OCI-LY3 (cell line): ENCODE results near the gene LTA.
A peak's percentile ranks its signal among the peaks of the same experiment; 100 is the strongest.

Source experiments
- H2AFZ ChIP-seq: fragments of 200-600, 300-600 bp; shearing (Covaris generic); 2 replicates; pipeline ENCODE4 v1.6.0; 2014; ENCODE audit warnings: antibody characterized with exemption, low read depth, low read length
- H3K27ac ChIP-seq: fragments of 200-600, 300-600 bp; sonication (generic); 2 replicates; pipeline ENCODE4 v1.5.1; 2014; ENCODE audit warnings: mild to moderate bottlenecking, low read length, moderate library complexity, mixed read lengths
- H3K27me3 ChIP-seq: fragments of 200-600, 300-600 bp; sonication (generic); 2 replicates; pipeline ENCODE4 v1.6.1; 2014; ENCODE audit warnings: low read depth, low read length, mixed read lengths
- H3K36me3 ChIP-seq: fragments of 200-600, 300-600 bp; sonication (generic); replicated peaks from 2 replicates; pipeline ENCODE3; 2014; ENCODE audit warnings: low read depth, low read length, mixed read lengths
- H3K4me1 ChIP-seq: fragments of 300-600, 200-600 bp; sonication (generic); 2 replicates; pipeline ENCODE4 v1.6.1; 2014; ENCODE audit warnings: low read length, mixed read lengths
- H3K4me2 ChIP-seq: fragments of 200-600, 300-600 bp; sonication (generic); 2 replicates; pipeline ENCODE4 v1.6.1; 2014; ENCODE audit warnings: low read length, mixed read lengths
- H3K4me3 ChIP-seq: fragments of 300-600, 200-600 bp; sonication (generic); 2 replicates; pipeline ENCODE4 v1.5.1; 2014; ENCODE audit warnings: antibody characterized with exemption, mild to moderate bottlenecking, low read length, moderate library complexity
- H3K79me2 ChIP-seq: fragments of 300-600, 200-600 bp; shearing (Covaris generic); 2 replicates; pipeline ENCODE4 v1.6.1; 2014; ENCODE audit warnings: mild to moderate bottlenecking, low read length, mixed read lengths
- H3K9ac ChIP-seq: fragments of 300-600, 200-600 bp; shearing (Covaris generic); 2 replicates; pipeline ENCODE4 v1.6.0; 2014; ENCODE audit warnings: mild to moderate bottlenecking, low read length, moderate library complexity
- H3K9me3 ChIP-seq: fragments of 200-600, 300-600 bp; shearing (Covaris generic); 2 replicates; pipeline ENCODE4 v1.6.1; 2014; ENCODE audit warnings: low read length, mixed read lengths; ENCODE audit not compliant: insufficient read depth
- H4K20me1 ChIP-seq: fragments of 200-600, 300-600 bp; sonication (generic); 2 replicates; pipeline ENCODE4 v1.6.1; 2016; ENCODE audit warnings: low read length, mixed read lengths; ENCODE audit not compliant: insufficient read depth
- CTCF ChIP-seq: fragments of 200-600, 300-600 bp; sonication (generic); IDR thresholded peaks from 2 replicates; pipeline ENCODE4 v1.5.1; 2014; ENCODE audit warnings: antibody characterized with exemption, low read length, low read depth
- EZH2phosphoT487 ChIP-seq: fragments of 200-600 bp; shearing (Covaris generic); IDR thresholded peaks from 2 replicates; pipeline ENCODE4 v1.6.1; 2018; ENCODE audit warnings: antibody characterized with exemption, mixed run types, low read depth

LTA gene

GRCh38 chr6:31545291-31545690 lies 26.8 kb upstream of the LTA start:
- no peak for TF ChIP-seq CTCF
- TF ChIP-seq EZH2phosphoT487, result no peak
- Histone ChIP-seq H4K20me1 (peaks cover 10% of the 10 kb centered on the region), H3K79me2 (peaks cover 36% of the 10 kb centered on the region), H3K4me2 (no peak overlapping the region), H3K27ac (no peak overlapping the region), H3K4me3 (no peak overlapping the region), H3K9ac (no peak overlapping the region), H2AFZ (no peak overlapping the region), H3K36me3 (peaks cover 11% of the 10 kb centered on the region), H3K9me3 (no peaks in the 10 kb centered on the region), H3K4me1 (peaks cover 24% of the 10 kb centered on the region), H3K27me3 (no peaks in the 10 kb centered on the region)

GRCh38 chr6:31546339-31546957 lies 25.6 kb upstream of the LTA start, which contains the start of gene ATP6V1G2:
ATP6V1G2 (minus strand) TSS chr6:31546608; CDS start chr6:31546559, 49 bp downstream.
- Histone ChIP-seq H3K27me3 (no peaks in the 10 kb centered on the region), H3K4me1 (peaks cover 23% of the 10 kb centered on the region), H2AFZ (peak within 1 kb of the TSS; percentile 76), H3K36me3 (peaks cover 4% of the 10 kb centered on the region), H3K9me3 (no peaks in the 10 kb centered on the region), H3K27ac (peak within 1 kb of the TSS; percentile 48), H4K20me1 (no peaks in the 10 kb centered on the region), H3K4me3 (peak within 1 kb of the TSS; percentile 81), H3K79me2 (peaks cover 27% of the 10 kb centered on the region), H3K4me2 (peak within 1 kb of the TSS; percentile 84), H3K9ac (peak within 1 kb of the TSS; percentile 74)
- TF ChIP-seq EZH2phosphoT487 (no peak), CTCF (peak; percentile 93)

GRCh38 chr6:31546958-31547726 lies 24.9 kb upstream of the LTA start, which contains the start of gene NFKBIL1:
NFKBIL1 (plus strand) TSS chr6:31547608; CDS start chr6:31547695, 87 bp downstream.
- Histone ChIP-seq H3K9ac (peak within 1 kb of the TSS; percentile 74), H3K79me2 (peaks cover 23% of the 10 kb centered on the region), H4K20me1 (no peaks in the 10 kb centered on the region), H2AFZ (peak within 1 kb of the TSS; percentile 76), H3K27ac (peak within 1 kb of the TSS; percentile 48), H3K4me1 (peaks cover 27% of the 10 kb centered on the region), H3K4me3 (peak within 1 kb of the TSS; percentile 81), H3K4me2 (peak within 1 kb of the TSS; percentile 84), H3K9me3 (no peaks in the 10 kb centered on the region), H3K27me3 (no peaks in the 10 kb centered on the region), H3K36me3 (peaks cover 4% of the 10 kb centered on the region)
- TF ChIP-seq EZH2phosphoT487 (no peak), CTCF (peak; percentile 1; the same call in 1 of the 2 replicates)
